Coronary artery (tissue), 2 donors: ENCODE measurements around the gene ATG4B.

ENCODE experiments used
- DNase-seq: peaks from one replicate; pipeline ENCODE4 v3.0.0-alpha.2; 2017; ENCODE audit warnings: low spot score
- H3K27ac ChIP-seq, 2 donors: fragments of 200-600 bp; sonication (generic); one replicate each; pipeline ENCODE4 v1.5.1; 2016 to 2019
- H3K4me3 ChIP-seq: fragments of 200-600 bp; sonication (generic); 2 replicates; pipeline ENCODE4 v1.5.1; 2016; ENCODE audit warnings: mild to moderate bottlenecking, moderate library complexity
- TF ChIP-seq, protein P1 (sequence below): fragments of 200-600 bp; sonication (generic); IDR thresholded peaks from one replicate; pipeline ENCODE4 v1.5.1; 2019; ENCODE audit warnings: antibody characterized with exemption

ATG4B gene

DNA sequence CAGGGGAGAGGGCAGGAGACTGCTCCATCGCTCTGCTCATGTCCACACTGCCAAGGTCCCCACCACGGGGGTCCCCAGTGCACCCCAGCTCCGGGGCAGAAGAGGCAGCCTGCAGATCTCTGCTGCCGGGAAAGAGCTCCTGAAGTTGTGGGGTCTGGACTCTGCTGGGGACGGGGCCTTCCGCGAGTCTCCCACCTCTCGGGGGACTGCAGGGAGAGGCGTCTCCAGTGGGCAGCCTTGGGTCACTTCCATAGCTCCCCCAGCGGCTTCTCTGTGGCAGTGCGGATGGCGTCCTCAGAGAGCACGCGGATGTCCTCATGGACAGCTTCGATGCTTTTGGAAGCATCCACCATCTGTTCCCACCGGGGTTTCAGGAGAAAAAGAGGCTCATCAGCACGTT lies 38.4 kb downstream of the ATG4B start:
- TF ChIP-seq, protein P1, sequence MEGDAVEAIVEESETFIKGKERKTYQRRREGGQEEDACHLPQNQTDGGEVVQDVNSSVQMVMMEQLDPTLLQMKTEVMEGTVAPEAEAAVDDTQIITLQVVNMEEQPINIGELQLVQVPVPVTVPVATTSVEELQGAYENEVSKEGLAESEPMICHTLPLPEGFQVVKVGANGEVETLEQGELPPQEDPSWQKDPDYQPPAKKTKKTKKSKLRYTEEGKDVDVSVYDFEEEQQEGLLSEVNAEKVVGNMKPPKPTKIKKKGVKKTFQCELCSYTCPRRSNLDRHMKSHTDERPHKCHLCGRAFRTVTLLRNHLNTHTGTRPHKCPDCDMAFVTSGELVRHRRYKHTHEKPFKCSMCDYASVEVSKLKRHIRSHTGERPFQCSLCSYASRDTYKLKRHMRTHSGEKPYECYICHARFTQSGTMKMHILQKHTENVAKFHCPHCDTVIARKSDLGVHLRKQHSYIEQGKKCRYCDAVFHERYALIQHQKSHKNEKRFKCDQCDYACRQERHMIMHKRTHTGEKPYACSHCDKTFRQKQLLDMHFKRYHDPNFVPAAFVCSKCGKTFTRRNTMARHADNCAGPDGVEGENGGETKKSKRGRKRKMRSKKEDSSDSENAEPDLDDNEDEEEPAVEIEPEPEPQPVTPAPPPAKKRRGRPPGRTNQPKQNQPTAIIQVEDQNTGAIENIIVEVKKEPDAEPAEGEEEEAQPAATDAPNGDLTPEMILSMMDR, result no peak
- H3K27ac ChIP-seq, result no peak overlapping the region
- no peak for DNase-seq
- H3K4me3 ChIP-seq, result no peak overlapping the region

DNA sequence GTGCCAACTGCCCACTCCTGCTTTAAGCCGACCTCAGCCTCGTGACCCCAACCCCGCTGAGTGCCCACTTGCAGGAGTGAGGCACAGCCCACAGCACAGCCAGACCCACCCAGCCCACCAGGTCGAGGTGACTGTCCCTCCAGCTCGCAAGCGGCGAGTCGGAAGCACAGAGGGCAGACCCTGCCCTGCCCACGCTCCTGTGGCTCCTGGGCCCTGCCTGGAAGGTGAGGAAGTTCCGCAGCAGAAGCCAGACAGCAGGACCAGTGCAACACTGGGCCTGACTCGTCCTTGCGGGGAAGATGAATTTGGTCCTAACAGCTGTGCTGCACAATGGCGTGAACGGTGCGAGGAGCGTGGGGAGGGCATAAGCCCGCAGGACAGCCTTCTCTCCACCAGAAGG lies 39.2 kb downstream of the ATG4B start:
- DNase-seq, result no peak
- no peak overlapping the region for H3K27ac ChIP-seq
- TF ChIP-seq, protein P1, result no peak
- no peak overlapping the region for H3K4me3 ChIP-seq

DNA sequence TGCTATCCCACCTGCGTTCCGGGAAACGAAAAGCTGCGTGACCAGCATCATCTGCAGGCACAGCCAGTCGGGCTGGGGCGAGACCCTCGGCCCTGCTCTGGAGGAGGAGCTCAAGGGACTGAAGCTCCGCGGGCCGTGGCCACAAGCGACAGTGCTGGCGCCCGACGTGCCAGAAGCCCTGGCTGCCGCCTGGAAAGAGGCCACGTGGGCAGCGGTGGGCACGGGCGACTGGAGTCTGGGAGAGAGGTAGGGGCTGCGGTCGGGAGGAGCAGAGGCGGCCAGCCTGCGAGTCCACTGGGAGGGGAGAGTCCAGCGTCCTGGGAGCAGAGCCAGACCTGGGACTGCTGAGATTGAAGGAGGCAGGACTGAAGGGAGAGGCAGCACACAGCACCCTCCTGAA lies 39.9 kb downstream of the ATG4B start:
- TF ChIP-seq, protein P1, result no peak
- DNase-seq, result no peak
- Histone ChIP-seq H3K4me3 (no peak overlapping the region), H3K27ac (no peak overlapping the region)

DNA sequence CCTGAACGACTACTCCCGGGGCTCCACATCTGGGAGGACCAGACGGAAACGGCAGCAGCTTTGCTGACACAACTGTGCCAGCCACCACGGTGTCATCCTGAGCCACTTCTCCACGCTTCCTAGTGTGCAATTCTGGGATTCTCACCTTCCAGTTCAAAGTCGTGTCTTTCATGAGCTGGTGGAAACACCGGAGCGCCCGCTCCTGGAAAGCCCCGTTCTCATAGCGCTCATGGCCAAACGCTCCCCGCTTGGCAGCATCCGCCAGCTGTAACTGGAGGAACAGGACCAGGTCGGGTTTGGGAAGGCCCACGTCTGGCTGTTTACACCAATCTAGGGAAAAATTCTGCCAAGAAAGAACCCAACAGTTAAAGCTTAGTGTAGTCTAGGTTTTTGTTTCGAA lies 40.8 kb downstream of the ATG4B start:
- TF ChIP-seq, protein P1, result no peak
- no peak for DNase-seq
- H3K4me3 ChIP-seq, result no peak overlapping the region
- no peak overlapping the region for H3K27ac ChIP-seq

DNA sequence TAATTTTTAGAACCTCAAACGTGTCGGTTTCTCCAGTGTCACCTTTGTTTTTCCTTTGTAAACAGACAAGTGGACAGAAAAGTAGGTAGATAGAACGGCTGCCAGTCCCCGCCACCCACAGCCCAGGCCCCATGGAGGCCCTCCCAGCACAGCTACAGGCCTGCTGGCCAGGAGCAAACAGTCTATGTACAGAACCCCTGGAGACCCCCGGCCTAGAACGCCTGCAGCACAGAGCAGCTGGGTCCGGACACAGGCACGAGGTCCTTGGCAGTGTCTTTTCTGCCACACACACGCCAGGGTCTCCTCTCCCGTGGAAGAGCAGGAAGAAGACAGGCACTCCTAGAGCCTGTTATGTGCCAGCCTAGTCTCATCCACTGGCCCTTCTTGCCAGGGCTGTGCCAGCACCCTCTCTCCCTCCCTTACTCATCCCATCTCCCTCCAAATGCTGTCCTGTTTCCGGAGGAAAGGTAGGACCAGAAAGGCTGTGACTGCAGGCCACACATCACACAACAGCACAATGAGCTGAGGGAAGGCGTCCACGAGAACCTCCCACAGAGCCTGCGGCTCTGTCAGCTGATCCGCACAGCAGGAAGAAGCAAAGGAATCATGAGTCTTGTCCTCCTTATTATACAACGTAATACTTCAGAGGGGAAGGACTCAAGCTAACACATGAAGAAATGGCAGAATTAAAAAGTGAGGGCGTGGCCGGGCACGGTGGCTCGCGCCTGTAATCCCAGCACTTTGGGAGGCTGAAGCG lies 41.5 kb downstream of the ATG4B start:
- Histone ChIP-seq H3K27ac (no peak overlapping the region), H3K4me3 (no peak overlapping the region)
- TF ChIP-seq, protein P1, result no peak
- DNase-seq, result no peak

DNA sequence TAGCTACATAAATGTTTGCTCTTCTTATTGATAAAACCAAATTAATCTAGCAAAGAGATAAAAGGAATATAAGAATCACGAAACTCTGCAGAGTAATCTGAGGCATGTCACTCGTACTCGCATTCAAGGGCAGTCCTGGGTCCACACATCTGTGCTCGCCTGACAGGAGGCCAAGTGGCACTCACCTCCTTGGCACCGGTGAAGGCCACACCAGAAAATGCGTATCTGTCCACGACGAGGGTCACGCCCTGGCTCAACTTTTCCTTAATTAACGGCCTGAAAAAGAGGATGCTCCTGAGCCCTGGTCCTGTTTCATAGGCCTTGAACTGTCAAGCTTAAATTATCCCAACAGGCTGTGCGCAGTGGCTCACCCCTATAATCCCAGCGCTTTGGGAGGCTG lies 42.6 kb downstream of the ATG4B start:
- Histone ChIP-seq H3K27ac (no peak overlapping the region), H3K4me3 (no peak overlapping the region)
- DNase-seq, result no peak
- TF ChIP-seq, protein P1, result no peak

DNA sequence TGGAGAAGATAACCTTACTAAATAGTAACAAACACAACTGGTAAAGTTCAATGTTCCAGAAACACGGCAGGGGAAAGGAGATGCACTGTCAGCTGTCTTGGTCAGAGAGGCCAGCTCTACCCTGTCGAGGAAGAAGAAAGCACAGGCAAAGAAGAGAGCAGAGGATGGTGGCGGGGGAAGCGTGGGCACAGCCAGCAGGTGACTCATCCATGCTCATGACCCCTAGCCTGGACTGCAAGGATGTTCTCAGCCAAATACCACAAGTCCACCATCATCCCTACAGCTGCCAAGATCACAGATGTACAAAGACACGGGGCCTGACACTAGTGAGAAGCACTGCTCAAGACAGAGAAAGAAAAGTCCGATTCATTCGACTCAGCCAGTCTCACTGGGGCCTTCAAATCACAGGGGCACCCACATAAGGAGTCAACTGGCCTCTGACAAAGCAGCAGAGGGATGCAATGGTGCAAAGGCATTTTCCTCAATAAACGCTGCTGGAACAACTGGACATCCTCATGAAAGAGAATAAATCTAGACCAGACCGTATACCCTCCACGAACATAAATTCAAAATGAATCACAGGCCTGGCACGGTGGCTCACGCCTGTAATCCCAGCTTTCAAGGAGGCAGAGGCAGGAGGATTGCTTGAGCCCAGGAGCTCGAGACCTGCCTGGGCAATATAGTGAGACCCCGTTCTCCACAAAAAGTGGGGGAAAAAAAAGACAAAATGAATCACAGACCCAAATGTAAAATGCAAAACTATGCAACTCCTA lies 43.5 kb downstream of the ATG4B start:
- Histone ChIP-seq H3K27ac (no peak overlapping the region), H3K4me3 (no peak overlapping the region)
- TF ChIP-seq, protein P1, result no peak
- DNase-seq, result no peak
